ENCODE measurements around the gene PEMT. TPM values are rescaled to one million over a fixed set of nuclear protein-coding genes. Genes with fewer than 3 reads are reported as not detected.

Gene PEMT
- polyA plus RNA-seq, 2 of the 4 experiments (the other 2 are of a cell fraction) = 47.5 to 47.8 TPM

- 92% methylated on average over 5 of the region's 5 CpGs for WGBS (ENCODE audit: missing lambda C conversion rate)
- ATAC-seq = no peak
- H3K4me2 ChIP-seq = no peak overlapping the region
- POLR2A ChIA-PET = interaction anchor here (0.6 to 1.9 kb wide), 2 partner anchors 9 to 68 kb away, joined by 3 to 6 read pairs; partner anchors contain the start of gene RASD1
- CTCF ChIA-PET = interaction anchor here (0.6 to 12.7 kb wide), 10 partner anchors 13 to 361 kb away, joined by 3 to 254 read pairs (median 5); partner anchors contain the start of gene RASD1
- TF ChIP-seq SMC3 (IDR thresholded peaks at IDR 0.05) (no peak), PBX3 (IDR thresholded peaks at IDR 0.05) (no peak), RFX5 (IDR thresholded peaks at IDR 0.05) (no peak), MAZ (IDR thresholded peaks at IDR 0.05; ENCODE audit: borderline replicate concordance, low read depth, low read length) (no peak), CEBPB (IDR thresholded peaks at IDR 0.05) (no peak), HMGXB4 (CRISPR knock-in tag; IDR thresholded peaks at IDR 0.05; ENCODE audit: borderline replicate concordance) (no peak), EHMT2 (IDR thresholded peaks at IDR 0.05; ENCODE audit: low read depth) (no peak), GATA3 (IDR thresholded peaks at IDR 0.05; ENCODE audit: borderline replicate concordance) (no peak), ELK1 (IDR thresholded peaks at IDR 0.05; ENCODE audit: low read depth, low read length) (no peak), RARB (CRISPR knock-in tag; IDR thresholded peaks at IDR 0.05) (no peak), EP300 (IDR thresholded peaks at IDR 0.05) (no peak), ZC3H11A (IDR thresholded peaks at IDR 0.05) (no peak), CTCF (IDR thresholded peaks at IDR 0.05) (no peak), MAFK (IDR thresholded peaks at IDR 0.05; ENCODE audit: partially characterized antibody) (no peak), RCOR1 (IDR thresholded peaks at IDR 0.05; ENCODE audit: low read depth, low read length) (no peak), HOXA7 (CRISPR knock-in tag; IDR thresholded peaks at IDR 0.05) (no peak), ESRRA (IDR thresholded peaks at IDR 0.05; ENCODE audit: borderline replicate concordance, low read length) (no peak), HDAC2 (IDR thresholded peaks at IDR 0.05) (no peak), JUN (IDR thresholded peaks at IDR 0.05) (no peak)
- no peaks in the 10 kb centered on the region for H3K9me3 ChIP-seq
- H3K4me3 ChIP-seq = no peak overlapping the region
- no peak for DNase-seq (ENCODE audit: low read depth in 1 of 2, low spot score in 1 of 2)
- H3K4me1 ChIP-seq = no peaks in the 10 kb centered on the region
- no peak overlapping the region for H3K27ac ChIP-seq
- no peak for FAIRE-seq
Measured at GRCh38 chr17:17564896-17565295, 26.6 kb downstream of the PEMT start.

GRCh38 chr17:17564323-17564722 is 27.2 kb downstream of the PEMT start:
- POLR2A ChIA-PET = interaction anchor here (0.6 to 1.9 kb wide), 2 partner anchors 9 to 68 kb away, joined by 3 to 6 read pairs; partner anchors contain the start of gene RASD1
- TF ChIP-seq JUN (IDR thresholded peaks at IDR 0.05) = no peak
- TF ChIP-seq GATA3 (IDR thresholded peaks at IDR 0.05; ENCODE audit: borderline replicate concordance) = no peak
- no peak for TF ChIP-seq CBX2 (IDR thresholded peaks at IDR 0.05; ENCODE audit: borderline replicate concordance, low read depth)
- TF ChIP-seq RNF2 (IDR thresholded peaks at IDR 0.05; ENCODE audit: borderline replicate concordance, low read depth) = no peak
- no peak for TF ChIP-seq ZNF302 (CRISPR knock-in tag; IDR thresholded peaks at IDR 0.05)
- TF ChIP-seq BHLHE40 (IDR thresholded peaks at IDR 0.05; ENCODE audit: low read depth, low read length) = no peak
- no peak for TF ChIP-seq RAD21 (conservative IDR thresholded peaks at IDR 0.05 in 1 of 2, IDR thresholded peaks at IDR 0.05 in 1 of 2)
- TF ChIP-seq RFX5 (IDR thresholded peaks at IDR 0.05) = no peak
- no peak for TF ChIP-seq HEYL (CRISPR knock-in tag; IDR thresholded peaks at IDR 0.05)
- TF ChIP-seq PBX3 (IDR thresholded peaks at IDR 0.05) = no peak
- TF ChIP-seq CHD4 (IDR thresholded peaks at IDR 0.05; ENCODE audit: borderline replicate concordance) = no peak
- no peak for TF ChIP-seq EP300 (IDR thresholded peaks at IDR 0.05)
- no peak for TF ChIP-seq KDM5A (IDR thresholded peaks at IDR 0.05)
- TF ChIP-seq USF2 (IDR thresholded peaks at IDR 0.05) = no peak
- TF ChIP-seq NR3C1 (IDR thresholded peaks at IDR 0.05) = no peak

More at GRCh38 chr17:17564323-17564722, 27.2 kb downstream of the PEMT start:
- Histone ChIP-seq H3K4me3 (no peak overlapping the region), H3K4me2 (no peak overlapping the region), H3K9me3 (no peaks in the 10 kb centered on the region), H3K27ac (no peak overlapping the region), H3K4me1 (no peaks in the 10 kb centered on the region)
- WGBS (ENCODE audit: missing lambda C conversion rate) = 79% methylated on average over 4 of the region's 4 CpGs
- ATAC-seq (no peak), FAIRE-seq (no peak), DNase-seq (ENCODE audit: low read depth in 1 of 2, low spot score in 1 of 2) (no peak)
- CTCF ChIA-PET = interaction anchor here (0.6 to 12.7 kb wide), 9 partner anchors 14 to 362 kb away, joined by 3 to 254 read pairs (median 5); partner anchors contain the start of gene RASD1
